NOMO-1 (cell line): ENCODE data around the gene SEC23A.

Source experiments
- DNase-seq, 2 experiments: peaks; one replicate each; lab custom pipeline; 2025; ENCODE audit not compliant: unreplicated experiment in 2 of 2; lab: John Stamatoyannopoulos, UW

The SEC23A gene

DNA sequence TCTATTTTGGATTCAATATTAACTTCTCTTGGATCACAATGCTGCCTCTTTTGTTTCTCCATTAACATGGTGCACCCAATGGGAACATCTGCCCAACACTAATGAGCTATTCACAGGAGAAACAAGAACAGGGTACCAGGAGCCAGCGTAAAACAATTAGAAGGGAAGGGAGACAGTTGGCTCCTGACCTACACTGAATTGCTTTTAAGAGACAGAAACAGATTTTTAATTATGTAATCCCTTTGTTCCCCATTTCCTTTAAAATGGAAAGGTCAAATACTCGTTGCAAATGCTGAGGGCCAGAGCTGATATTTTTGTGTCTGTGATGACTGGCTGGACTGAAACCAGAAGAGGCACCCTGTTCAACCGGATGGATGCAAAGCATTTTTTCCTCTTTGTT is 108.3 kb downstream of the SEC23A start:
- DNase-seq = no peak

DNA sequence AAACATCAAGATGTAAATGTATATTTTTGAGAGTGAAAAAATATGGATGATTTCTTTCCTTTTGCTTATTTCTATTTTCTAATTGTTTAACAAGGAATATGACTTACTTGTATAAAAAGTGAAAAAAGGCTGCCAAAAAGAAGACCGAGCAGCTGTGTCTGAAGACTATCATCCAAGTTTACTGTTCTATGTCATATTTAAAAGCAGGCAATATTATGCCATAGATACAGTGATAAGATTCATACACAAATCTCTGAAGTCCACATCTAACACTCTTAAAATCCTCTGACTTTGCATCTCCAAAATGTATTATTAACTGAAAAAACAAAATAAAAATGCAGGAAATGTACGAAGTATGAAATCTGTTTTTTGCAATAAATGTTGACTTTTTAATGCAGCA is 109.1 kb downstream of the SEC23A start:
- no peak for DNase-seq

DNA sequence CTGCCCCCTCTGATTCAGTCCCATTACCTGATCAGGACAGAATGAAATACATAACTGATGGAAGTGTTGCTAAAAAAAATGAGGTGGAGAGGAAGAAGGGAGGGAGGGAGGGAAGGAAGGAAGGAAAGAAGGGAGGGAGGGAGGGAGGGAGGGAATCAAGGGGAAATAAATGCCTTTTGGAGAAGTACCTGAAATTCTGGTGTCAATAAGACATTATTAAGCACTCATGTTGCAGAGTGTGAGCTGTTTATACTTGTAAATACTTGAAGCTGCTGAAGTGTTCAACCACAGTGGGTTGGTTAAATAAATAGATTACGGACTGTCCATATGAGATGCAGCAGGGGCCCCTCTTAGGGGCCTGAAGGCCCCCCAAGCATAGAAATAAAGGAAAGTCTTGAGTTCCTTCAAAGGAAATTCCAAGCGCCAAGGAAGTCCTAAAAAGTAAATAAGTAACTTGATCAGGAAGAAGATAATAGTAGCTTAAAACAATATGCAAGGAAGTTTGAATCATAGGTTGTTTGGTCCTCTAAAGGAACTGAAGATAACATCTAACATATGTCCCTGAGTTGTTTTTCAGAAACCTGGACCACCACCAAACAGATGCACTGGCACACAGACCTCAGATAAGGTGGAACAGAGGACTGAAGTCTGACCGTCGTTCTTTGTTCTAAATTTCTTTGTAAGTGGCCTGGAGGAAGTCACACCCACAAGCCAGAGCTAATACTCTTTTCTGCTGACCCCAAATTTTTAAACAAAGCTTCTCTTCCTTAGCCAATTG is 110.8 kb downstream of the SEC23A start:
- no peak for DNase-seq

DNA sequence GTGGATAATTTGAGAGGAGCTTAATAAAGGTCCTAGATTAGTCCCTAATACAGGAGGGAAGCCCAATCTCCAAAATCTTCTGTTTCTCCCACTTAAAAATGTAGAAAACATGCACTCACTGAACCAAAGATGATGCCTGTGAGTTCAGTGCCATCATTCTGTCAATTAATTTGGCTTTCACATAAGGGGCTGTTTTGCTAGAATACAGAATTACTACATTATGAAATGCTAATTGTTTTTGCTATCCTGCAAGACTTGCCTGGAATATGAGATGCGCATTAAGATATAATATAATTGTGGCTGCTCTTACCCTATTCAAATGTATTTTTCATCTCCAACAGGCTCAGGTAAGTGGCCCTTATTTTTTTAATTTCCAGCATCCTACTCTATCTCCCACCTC is 111.7 kb downstream of the SEC23A start:
- no peak for DNase-seq

DNA sequence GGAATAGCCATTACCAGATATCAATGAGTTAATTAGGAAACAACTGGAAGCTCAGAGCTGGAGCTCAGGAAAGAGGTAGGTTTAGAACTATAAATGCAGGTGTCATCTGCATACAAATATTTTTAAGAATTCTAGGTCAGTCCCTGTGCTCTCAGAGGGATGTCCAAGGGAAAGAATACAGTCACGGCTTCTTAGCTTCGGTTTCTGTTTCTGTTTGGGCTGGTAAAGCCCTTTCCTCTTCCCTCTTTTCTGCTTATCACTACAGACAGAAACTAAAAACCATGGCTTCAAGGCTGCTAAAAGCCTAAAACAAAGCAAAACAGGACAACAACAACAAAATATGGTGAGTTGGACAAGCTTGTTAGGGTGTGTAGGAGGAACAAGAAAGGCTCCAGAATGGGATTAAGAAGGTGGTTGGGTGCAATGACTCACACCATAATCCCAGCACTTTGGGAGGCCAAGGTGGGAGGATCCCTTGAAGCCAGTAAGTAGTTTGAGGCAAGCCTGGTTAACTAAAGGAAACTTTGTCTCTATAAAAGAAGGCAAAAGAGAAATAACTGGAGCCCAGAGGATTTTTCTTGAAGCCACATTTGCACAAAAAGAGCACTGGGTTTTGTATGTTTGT is 113.0 kb downstream of the SEC23A start:
- peak; percentile 2 to 57 for DNase-seq

DNA sequence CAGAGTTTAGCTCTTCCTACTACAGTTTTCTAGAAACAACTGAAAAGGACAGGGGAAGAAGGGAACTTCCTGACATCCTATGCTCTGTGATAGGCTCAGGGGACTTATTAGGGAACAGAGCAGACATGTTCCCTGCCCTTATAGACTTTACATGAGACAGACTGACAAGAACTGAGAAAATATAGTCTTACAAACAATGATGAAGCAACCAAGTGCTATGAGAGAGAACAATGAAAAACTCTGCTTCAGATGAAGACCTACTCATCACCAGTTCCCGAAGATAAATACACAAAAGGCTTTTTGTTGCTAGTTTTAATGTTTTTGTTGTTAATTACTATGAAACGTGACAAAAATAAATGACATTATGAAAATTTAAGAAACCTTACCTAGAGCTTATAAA is 115.3 kb downstream of the SEC23A start:
- no peak for DNase-seq

DNA sequence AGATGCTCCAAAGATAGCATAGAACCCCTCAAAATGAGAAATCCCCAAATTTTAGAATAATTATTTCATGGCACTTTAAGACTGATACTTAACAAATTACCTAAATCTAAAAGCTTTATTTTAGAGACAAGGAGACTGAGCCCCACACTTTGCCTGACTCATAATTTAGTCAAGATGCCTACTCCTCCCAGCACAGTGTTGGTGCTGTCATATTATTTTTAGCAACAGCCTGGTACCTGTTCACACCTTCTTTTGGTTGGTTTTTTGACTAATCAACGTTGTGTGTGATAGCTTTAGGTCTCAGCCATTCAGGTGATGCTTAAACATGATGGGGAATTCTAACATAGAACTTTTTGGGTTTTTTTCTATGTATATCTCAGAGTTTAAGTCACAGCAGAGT is 120.2 kb downstream of the SEC23A start:
- DNase-seq = no peak

DNA sequence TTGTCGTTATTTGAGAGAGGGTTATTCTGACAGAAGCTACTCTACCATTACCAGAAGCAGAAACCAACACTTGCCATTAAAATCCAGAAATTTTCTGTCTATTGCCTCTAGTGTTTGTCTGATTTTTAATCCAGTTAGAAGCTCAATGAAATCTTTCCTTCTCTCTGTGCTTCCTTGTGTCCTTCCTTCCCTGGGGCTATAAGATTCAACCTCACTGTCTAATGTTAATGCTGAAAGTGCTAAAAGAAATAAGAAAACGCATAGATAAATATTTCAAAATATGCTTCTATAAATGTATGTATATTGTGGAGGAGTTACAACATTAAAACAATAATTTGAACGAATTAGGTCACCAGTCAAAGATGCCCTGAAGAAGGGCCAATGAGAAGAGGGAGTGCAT is 120.8 kb downstream of the SEC23A start:
- DNase-seq = no peak
